ENCODE data around the gene IFI44. TPM values are rescaled to one million over a fixed set of nuclear protein-coding genes. Genes with fewer than 3 reads are reported as not detected.

Gene IFI44
- total and polyA plus RNA-seq, 2 donors (not counting 3 experiments of a cell fraction or from before 2014, with no cell fraction given) = 11.8 to 12.3 TPM

DNA sequence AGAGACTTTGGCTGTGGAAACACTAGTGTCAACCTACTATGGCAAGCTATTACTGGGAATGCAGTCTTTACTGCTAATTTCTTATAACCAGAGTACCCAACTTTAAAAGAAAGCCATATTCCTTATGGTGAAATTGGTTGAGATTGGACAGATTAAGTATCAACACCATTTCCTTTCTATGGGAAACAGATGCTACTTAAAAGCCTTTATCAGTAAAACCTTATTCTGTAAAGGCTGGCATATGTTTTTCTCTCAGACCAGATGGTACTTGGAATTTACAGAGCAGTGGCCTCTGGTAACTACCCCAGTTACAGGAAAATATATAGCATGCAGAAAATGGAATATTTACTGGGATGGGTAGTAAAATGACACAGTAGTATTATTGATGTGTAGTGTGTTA lies 18.8 kb downstream of the IFI44 start:
- Histone ChIP-seq H3K4me1 (ENCODE audit: control insufficient read depth, extremely low read depth, insufficient read depth, low read length) (no peaks in the 10 kb centered on the region), H3K36me3 (ENCODE audit: control insufficient read depth in 2 of 2, extremely low read depth in 1 of 2, insufficient read depth in 2 of 2, low read length in 2 of 2) (no peaks in the 10 kb centered on the region), H3K27ac (ENCODE audit: insufficient read depth, low read depth, low read length) (no peak overlapping the region), H3K9me1 (replicated peaks; ENCODE audit: control insufficient read depth, extremely low read depth, insufficient read depth, low read length) (no peaks in the 10 kb centered on the region), H3K27me3 (ENCODE audit: control insufficient read depth in 2 of 2, insufficient read depth in 2 of 2, low read length in 2 of 2) (no peaks in the 10 kb centered on the region), H3K9me3 (replicated peaks; ENCODE audit: control insufficient read depth, insufficient read depth, low read length) (no peaks in the 10 kb centered on the region), H3K79me2 (ENCODE audit: control insufficient read depth, insufficient read depth, low read length) (no peaks in the 10 kb centered on the region), H4K20me1 (replicated peaks; ENCODE audit: control insufficient read depth, extremely low read depth, insufficient read depth, low read length) (no peaks in the 10 kb centered on the region), H3K4me2 (ENCODE audit: insufficient read depth, low read length) (no peak overlapping the region), H3K4me3 (replicated peaks in 1 of 3; ENCODE audit: insufficient read depth in 1 of 3, low read depth in 1 of 3, low read length in 3 of 3) (no peak overlapping the region), H2AFZ (ENCODE audit: low read depth, low read length) (no peak overlapping the region), H3K9ac (replicated peaks; ENCODE audit: extremely low read depth, insufficient read depth, low read length) (no peak overlapping the region)
- FAIRE-seq (no peak), DNase-seq (ENCODE audit: low read depth, low spot score) (no peak)
- POLR2A ChIA-PET = no interaction called here
- no TSS peak for BruUV-seq (replicated peaks)
- intact Hi-C loops (cut with micrococcal nuclease) (no loop called here), dilution Hi-C loops (cut with MboI; ENCODE audit: extremely low pct_ligation_motif_present, low sequenced_read_pairs) (no loop called here)
- TF ChIP-seq, protein P1, sequence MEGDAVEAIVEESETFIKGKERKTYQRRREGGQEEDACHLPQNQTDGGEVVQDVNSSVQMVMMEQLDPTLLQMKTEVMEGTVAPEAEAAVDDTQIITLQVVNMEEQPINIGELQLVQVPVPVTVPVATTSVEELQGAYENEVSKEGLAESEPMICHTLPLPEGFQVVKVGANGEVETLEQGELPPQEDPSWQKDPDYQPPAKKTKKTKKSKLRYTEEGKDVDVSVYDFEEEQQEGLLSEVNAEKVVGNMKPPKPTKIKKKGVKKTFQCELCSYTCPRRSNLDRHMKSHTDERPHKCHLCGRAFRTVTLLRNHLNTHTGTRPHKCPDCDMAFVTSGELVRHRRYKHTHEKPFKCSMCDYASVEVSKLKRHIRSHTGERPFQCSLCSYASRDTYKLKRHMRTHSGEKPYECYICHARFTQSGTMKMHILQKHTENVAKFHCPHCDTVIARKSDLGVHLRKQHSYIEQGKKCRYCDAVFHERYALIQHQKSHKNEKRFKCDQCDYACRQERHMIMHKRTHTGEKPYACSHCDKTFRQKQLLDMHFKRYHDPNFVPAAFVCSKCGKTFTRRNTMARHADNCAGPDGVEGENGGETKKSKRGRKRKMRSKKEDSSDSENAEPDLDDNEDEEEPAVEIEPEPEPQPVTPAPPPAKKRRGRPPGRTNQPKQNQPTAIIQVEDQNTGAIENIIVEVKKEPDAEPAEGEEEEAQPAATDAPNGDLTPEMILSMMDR (IDR thresholded peaks at IDR 0.05; ENCODE audit: extremely low read depth in 1 of 2, insufficient read depth in 1 of 2, low read depth in 1 of 2, low read length in 2 of 2) = no peak
- TF ChIP-seq, protein P2, sequence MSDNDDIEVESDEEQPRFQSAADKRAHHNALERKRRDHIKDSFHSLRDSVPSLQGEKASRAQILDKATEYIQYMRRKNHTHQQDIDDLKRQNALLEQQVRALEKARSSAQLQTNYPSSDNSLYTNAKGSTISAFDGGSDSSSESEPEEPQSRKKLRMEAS (IDR thresholded peaks at IDR 0.05; ENCODE audit: insufficient read depth, insufficient read length) = no peak
- TF ChIP-seq FOS (IDR thresholded peaks at IDR 0.05; ENCODE audit: borderline replicate concordance, insufficient read depth, low read length) = no peak
- TF ChIP-seq POLR2AphosphoS5 (IDR thresholded peaks at IDR 0.05; ENCODE audit: insufficient read depth, low read depth, low read length) = no peak
- CTCF ChIA-PET = no interaction called here

DNA sequence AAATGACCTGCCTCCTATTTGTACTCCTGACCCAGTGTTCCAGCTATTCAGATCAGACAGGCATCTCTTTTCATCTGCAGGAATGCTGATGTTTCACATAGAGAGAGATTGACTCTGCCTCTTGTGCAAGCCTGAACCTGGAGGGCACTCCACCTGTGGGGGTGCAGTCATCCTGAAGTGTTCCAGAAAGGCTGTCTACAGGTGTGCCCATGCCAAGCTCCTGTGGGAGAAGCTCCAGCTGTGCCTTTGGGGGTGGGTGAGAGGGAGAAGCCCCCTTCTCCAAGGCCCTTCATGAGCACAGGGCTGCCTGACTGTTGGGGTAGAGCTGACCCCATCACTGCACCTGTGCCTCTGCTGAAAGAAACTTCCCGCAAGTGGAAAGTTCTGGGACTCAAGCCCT lies 22.8 kb downstream of the IFI44 start:
- BruUV-seq (replicated peaks) = no TSS peak
- Histone ChIP-seq H3K4me3 (replicated peaks in 1 of 3; ENCODE audit: insufficient read depth in 1 of 3, low read depth in 1 of 3, low read length in 3 of 3) (no peak overlapping the region), H2AFZ (ENCODE audit: low read depth, low read length) (no peak overlapping the region), H3K9me1 (replicated peaks; ENCODE audit: control insufficient read depth, extremely low read depth, insufficient read depth, low read length) (no peaks in the 10 kb centered on the region), H3K27ac (ENCODE audit: insufficient read depth, low read depth, low read length) (no peak overlapping the region), H4K20me1 (replicated peaks; ENCODE audit: control insufficient read depth, extremely low read depth, insufficient read depth, low read length) (no peaks in the 10 kb centered on the region), H3K4me2 (ENCODE audit: insufficient read depth, low read length) (no peak overlapping the region), H3K4me1 (ENCODE audit: control insufficient read depth, extremely low read depth, insufficient read depth, low read length) (no peaks in the 10 kb centered on the region), H3K9ac (replicated peaks; ENCODE audit: extremely low read depth, insufficient read depth, low read length) (no peak overlapping the region), H3K36me3 (ENCODE audit: control insufficient read depth in 2 of 2, extremely low read depth in 1 of 2, insufficient read depth in 2 of 2, low read length in 2 of 2) (no peaks in the 10 kb centered on the region), H3K9me3 (replicated peaks; ENCODE audit: control insufficient read depth, insufficient read depth, low read length) (no peaks in the 10 kb centered on the region), H3K27me3 (ENCODE audit: control insufficient read depth in 2 of 2, insufficient read depth in 2 of 2, low read length in 2 of 2) (peaks cover 0 to 3% of the 10 kb centered on the region in 2 experiments), H3K79me2 (ENCODE audit: control insufficient read depth, insufficient read depth, low read length) (no peaks in the 10 kb centered on the region)
- ChIA-PET CTCF (interaction anchor here (0.5 to 6.5 kb wide), 4 partner anchors 52 to 541 kb away, joined by 3 to 107 read pairs (median 3); partner anchors contain the start of gene IFI44L), POLR2A (no interaction called here)
- intact Hi-C loops (cut with micrococcal nuclease) (no loop called here), dilution Hi-C loops (cut with MboI; ENCODE audit: extremely low pct_ligation_motif_present, low sequenced_read_pairs) (no loop called here)
- TF ChIP-seq, protein P2 (IDR thresholded peaks at IDR 0.05; ENCODE audit: insufficient read depth, insufficient read length) = no peak
- TF ChIP-seq FOS (IDR thresholded peaks at IDR 0.05; ENCODE audit: borderline replicate concordance, insufficient read depth, low read length) (no peak), GATA2 (IDR thresholded peaks at IDR 0.05; ENCODE audit: insufficient read depth, insufficient read length, low read depth, low read length) (no peak), JUN (IDR thresholded peaks at IDR 0.05; ENCODE audit: borderline replicate concordance, insufficient read depth, insufficient read length, low read depth) (no peak), MYC (IDR thresholded peaks at IDR 0.05; ENCODE audit: low read depth, low read length) (no peak), POLR2AphosphoS5 (IDR thresholded peaks at IDR 0.05; ENCODE audit: insufficient read depth, low read depth, low read length) (no peak)
- TF ChIP-seq, protein P1 (IDR thresholded peaks at IDR 0.05; ENCODE audit: extremely low read depth in 1 of 2, insufficient read depth in 1 of 2, low read depth in 1 of 2, low read length in 2 of 2) = no peak
- no peak for FAIRE-seq
- DNase-seq (ENCODE audit: low read depth, low spot score) = no peak

Measured in endothelial cell of umbilical vein (primary cell).